Right forelimb (tissue), 1 donor: ENCODE data around the gene HTR4.

Experiments
- DNase-seq: peaks from one replicate; pipeline ENCODE4 v3.0.0-alpha.2; 2018

The HTR4 gene

DNA sequence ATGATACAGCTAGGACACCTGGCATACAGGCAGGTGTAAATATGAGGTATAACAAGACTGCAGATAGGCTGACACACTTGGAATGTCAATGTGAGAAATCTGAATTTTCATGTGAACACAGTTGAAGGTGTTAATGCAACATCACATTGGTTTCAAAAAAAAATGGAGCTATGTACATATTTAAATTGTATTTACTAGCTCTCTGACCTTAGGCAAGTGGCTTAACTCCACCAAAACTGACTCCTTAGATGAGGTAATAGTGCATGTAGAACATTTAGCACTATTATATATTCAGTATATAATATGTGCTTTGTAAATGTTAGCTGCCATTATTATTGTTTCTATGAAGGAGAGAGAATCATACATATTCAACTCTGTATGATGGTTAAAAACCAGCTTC is 48.0 kb downstream of the HTR4 start:
- DNase-seq, result no peak

DNA sequence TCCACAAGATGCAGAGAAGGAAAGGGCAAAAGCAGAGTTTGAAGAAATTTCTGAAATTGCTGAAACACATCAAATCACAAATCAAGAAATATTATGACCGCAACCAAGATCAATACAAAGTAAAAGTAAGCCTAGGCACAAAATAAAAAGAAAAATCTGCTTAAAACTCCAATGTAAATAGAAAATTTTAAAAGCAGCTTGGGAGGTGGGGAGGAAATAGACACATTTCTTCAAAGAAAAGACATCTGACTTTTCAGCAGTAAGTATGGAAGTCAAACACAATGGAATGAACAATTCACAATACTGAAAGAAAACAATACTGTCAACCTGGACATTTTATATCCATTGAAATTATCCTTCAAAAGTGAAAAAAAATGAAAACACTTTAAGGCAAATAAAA is 55.1 kb downstream of the HTR4 start:
- no peak for DNase-seq

DNA sequence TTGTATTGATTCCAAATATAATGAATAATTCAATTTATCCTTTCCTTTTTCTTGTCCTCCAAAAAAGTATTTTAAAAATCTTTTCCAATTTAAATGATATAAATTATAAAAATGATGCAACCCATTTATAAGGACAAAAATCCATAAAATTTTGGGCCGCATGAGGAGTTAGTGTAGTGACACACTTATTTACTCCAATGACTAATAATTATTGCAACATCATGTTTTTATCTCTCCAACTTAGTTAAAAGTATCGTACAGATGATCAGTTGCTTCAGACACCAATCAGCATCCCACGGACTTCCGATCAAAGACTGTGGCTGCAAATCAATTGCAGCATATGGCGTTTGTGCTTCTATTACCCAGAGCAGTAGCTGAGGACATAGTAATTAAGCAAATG is 58.6 kb downstream of the HTR4 start:
- DNase-seq, result no peak

DNA sequence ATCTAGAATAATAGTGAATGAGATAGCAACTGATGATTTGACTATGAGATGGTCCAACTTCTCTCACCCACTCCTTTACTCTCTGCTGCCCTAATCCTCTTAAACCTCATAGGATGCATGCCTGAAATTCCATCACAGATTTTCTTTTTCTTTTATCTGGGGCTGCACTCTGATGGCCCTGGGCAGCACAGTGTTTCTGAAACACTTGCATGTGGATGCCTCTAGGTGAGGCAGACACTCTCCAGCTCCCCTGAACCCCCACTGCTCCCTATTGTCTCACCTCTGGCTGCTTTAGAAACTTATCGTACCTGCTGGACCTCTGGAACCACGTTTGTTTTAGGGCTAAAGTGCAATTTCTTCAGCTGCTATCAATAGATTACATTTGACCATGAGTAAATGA is 67.5 kb downstream of the HTR4 start:
- no peak for DNase-seq

DNA sequence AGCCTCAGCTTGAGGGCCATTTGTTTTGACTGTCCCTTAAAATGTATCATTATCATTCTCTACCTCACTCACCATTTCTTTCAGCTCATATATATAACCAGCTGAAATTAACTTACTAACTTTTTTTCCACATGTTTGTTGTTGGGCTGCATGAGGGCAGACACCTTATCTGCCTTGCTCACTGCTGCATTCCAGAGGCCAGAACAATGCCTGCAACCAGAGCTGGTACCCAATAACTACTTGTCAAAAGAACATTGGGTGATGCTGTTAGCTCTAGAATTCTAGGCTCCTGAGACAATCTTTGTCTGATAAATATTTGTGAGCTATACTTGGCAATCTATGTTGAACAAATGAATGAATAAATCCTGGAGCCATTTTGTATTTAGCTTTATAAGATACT is 68.3 kb downstream of the HTR4 start:
- DNase-seq, result no peak

DNA sequence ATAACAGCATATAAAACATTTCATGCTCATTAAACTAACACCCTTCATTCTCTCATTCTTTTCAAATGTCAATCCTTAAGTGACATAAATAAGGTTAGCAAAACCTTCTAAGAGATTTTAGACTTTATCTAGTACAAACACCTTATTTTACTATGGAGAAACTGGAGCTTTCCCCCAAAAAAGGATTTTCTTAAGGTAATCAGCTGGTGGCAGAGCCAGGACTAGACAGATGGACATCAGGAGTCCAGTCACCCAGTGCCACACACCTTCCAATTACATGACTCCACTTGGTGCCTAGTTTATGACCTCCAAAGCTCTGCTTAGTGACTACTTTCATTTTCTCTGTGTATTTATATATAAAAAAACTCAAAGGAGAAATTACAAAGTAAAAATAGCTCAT is 70.2 kb downstream of the HTR4 start:
- DNase-seq, result no peak

DNA sequence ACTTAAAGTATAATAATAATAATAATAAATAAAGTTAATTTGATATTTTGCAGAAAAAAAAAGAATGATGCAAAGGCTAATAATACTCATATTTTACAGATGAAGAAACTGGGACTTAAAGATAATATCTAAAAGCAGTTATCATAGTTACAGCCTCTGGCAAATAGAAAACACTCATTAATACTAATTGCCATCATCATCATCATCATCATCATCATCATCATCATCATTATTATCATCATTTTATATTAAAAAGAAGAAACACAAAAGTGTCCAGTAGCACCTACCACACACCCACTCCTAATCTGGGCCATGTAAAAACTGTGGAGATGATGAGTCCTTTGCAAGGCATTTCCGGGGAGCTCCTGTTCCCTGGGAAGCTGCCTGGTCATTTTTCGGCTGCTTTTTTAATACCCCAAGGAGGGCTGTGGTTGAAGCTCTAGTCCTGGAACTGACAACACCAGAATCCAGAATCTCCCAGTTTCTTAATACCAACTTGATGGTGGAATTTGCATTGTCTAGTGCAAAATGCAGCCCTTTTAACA is 70.8 kb downstream of the HTR4 start:
- DNase-seq, result no peak

DNA sequence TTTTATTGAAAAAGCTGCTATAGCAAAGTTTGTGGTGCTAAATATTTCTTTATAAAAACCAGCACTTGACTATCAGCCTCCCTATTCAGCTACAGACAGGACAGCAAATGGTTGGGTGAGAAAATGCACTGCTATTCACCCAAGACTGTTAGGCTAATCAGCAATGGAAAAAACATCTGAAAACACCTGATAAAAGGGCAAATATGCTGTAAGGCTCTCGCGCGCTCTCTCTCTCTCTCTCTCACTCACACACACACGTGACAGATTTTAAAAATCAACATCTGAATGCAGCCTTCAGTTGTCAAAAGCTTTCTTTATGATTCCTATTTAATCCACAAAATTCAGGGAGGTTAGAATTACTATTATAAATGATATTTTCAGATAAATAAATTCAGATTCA is 80.2 kb downstream of the HTR4 start:
- DNase-seq, result no peak

DNA sequence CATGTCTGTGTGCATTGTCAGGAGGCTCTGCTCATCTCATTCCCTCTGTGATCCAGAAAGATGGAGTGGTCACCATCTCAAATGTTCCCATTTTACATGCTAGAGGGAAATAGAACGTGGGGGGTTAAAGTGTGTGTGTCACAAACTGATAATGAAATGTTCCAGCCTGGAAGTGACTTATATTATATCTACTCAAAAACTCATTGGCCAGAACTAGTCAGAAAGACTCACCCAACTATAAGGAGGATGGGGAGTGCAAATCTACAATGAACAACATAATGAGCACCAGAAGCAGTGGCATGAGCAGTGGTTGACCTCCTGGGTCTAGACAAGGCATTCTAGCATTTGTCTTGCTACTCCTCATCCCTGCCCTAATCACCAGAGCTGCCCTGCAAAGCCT is 81.0 kb downstream of the HTR4 start:
- DNase-seq, result no peak

DNA sequence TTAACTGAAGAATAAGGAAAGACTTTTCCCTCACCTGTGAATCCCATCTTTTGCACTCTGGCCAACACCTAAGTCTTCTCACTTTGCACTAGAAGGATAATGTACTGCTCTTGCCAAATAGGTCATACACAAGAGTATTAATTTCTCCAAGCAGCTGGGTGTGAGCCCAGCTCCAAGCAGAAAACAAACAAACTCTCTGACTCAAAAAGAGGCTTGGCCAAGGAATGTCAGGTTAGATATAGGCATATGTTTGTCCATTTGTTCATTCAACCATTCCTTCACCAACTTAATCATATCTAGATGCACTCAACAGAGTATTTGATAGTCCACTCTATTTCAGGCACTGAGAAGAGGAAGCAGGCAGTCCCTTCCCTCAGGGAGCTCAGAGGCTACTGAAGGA is 84.4 kb downstream of the HTR4 start:
- DNase-seq, result no peak

DNA sequence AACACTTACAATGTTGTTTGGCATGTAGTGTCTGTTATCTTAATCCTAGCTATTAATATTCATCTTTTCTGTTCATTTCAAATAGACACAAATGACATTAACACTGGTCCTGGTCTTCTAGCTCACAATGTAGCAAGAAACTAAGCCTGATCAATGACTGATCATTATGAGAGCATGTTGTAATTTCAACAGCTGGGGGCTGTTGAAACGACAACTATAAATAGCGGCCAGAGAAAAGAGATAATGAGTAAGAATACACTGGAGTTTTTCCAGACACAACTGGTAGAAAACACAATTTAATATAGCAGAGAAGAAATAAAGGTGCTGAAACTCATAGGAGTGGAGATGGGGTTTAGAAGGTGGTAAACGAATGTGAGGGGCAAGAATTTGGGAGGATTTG is 89.2 kb downstream of the HTR4 start:
- DNase-seq, result no peak

DNA sequence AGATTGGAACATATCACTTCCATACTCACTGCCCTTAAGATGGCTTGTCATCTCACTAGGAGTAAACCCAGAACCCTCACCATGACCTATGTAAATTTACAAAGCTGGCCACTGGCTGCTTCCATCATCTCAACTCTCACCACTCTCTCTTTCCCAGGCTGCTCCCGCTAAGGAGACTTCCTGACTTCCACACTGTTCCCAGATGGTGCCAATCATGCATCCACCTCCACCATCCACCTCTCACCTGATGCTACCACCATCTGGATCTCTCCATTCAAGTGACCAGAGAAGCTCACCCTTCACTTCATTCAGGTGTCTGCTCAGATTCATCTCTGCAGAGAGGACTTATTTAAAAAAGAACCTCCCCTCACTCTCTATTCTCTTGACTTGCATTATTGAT is 91.3 kb downstream of the HTR4 start:
- DNase-seq, result no peak

DNA sequence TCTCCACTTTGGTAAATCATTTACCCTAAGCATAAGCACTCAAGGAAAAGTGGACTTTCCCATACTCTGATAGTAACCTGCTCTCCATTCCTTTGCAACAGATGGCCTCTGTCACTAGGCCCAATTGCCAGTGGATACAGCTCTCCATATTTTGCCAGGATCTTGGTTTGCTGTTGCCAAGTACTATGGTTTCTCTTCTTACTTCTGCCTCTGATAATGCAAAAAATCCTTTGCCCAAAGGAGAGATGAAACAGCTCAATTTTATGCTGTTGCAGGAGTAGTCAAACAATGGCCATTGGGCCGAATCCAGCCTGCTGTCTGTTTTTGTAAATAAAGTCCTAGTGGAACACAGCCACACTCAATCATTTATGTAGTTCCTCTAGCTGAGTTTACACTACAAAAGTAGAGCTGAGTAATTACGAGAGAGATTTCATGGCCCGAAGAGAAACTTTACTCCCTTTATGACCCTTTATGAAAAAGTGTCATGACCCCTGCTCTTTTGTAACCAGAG is 92.5 kb downstream of the HTR4 start:
- no peak for DNase-seq

DNA sequence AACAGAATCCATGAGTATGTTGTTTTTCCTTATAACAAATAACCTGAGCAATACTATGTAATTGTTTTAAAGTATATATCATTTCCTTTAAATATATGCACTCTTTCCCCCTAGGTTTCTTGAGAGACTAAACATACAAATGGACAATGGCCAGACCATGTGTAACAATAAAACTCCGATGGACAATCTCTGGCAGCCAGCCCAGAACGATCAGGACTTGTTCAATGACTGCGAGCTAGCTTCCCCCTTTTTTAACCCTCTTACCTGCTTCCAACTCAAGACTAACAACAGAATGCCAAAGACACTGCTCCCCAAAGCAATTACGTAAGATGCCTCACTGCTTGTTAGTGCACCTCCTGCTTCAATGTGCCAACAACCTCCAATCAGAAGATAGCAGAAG is 94.9 kb downstream of the HTR4 start:
- peak; percentile 45 for DNase-seq

DNA sequence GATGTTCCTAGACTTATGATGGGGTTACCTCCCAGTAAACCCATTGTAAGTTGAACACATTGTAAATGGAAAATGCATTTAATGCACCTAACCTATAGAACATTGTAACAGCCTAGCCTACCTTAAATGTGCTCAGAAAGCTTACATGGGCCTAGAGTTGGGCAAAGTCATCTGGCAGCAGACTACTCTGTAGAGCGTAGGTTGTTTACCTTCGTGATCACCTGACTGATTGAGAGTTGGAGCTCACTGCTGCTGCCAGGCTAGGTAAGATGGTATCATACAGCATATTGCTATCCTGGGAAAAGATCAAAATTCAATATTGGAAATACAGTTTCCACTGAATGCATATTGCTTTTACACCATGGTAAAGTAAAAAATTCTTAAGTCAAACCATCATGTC is 95.4 kb downstream of the HTR4 start:
- no peak for DNase-seq

DNA sequence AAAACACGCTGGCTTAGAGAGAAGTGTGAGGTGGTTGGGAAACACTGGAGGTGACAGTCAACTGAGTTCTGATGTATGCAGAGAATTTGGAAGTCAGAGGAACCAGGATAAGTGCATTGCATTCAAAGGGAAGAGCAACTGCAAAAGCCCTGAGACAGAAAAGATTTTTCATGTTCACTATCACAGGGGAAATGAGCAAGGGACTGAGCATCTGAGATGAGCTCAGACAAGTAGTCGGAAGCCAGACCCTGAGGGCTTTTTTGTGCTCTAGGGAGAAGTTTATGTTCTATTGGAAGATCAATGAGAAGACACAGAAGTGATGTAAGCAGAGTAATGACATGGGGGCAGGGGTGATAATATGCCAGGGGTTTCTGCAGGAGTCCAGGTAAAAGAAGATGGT is 97.5 kb downstream of the HTR4 start:
- DNase-seq, result no peak

DNA sequence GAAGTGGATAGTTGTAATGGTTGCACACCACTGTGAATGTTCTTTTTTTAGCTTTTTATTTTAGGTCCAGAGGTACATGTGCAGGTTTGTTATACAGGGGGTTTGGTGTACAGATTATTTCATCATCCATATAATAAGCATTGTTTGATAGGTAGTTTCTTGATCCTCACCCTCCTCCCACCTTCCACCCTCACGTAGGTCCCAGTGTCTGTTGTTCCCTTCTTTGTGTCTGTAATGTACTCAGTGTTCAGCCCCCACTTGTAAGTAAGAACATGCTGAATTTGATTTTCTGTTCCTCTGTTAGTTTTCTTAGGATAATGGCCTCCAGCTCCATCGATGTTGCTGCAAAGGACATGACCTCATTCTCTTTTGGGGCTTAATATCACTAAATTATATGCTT is 99.7 kb downstream of the HTR4 start:
- DNase-seq, result no peak

DNA sequence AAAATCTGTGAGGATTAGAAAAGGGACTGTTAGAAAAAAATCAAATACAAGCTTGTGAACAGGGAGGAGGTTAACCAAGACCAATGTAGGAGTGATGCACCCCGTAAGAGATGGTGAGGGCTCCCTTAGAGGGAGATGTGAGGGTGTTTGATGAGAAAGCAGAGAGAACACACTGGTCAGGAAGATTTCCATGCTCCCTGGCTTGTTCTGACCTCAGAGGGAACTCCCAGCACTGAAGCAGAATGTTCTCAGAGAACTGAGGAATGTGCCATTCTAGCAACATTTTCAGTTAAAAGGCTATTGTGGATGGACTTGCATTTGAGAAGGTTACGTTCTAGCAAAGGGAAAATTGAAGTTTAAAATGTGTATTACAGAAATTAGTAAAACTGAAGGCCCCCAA is 110.6 kb downstream of the HTR4 start:
- DNase-seq, result no peak

DNA sequence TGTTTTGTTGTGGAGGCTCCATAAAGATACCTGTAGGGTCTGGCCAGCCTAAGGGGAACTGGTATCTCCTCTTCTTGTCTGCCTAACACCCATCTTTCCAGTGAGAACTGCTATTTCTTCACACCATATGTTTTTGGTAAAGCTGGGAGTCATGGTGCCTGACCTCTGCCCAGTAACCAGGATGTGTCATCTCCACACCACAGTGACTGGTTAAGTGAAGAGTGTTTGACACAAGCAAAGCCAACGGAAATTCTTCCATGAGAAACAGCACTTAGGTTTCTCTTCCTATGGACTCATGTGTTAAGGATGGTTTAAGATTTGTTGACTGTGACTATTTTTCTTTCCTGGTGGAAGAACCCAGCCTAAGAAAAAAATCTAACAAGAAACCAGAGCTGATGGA is 111.5 kb downstream of the HTR4 start:
- no peak for DNase-seq

DNA sequence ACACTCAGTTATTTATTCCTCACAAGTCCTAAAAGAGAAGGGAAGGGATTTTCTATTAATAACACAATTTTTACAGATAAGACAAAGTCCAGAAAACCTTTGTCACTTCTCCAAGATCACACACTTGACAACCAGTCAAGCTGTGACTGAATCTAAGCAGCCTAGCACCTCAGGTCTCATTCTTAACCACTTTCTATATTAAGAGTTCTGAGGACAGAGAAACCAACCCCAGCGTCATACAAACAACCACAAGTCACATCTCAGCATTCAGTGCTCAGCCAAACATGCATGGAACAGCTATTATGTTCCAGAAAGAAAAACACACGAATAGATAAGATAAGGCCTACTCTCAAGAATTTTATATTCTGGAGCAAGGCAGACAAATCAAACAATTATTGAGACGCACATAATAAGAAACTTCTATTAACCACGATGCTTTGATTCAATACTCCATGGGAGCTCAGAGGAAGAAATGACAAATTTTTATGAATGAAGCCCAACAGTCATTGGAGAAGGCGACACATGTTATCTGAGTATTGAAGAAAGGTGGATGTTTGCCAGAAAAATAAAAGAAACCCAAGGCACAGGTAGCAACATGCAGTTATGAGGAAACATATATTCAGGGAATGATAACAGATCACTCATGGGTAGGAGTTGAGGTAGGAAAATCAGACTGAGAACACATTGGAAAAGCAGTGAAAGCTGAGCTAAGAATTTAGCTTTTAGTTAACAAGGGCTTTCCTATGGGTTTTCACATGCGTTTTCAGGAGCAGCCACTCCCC is 113.1 kb downstream of the HTR4 start:
- no peak for DNase-seq

DNA sequence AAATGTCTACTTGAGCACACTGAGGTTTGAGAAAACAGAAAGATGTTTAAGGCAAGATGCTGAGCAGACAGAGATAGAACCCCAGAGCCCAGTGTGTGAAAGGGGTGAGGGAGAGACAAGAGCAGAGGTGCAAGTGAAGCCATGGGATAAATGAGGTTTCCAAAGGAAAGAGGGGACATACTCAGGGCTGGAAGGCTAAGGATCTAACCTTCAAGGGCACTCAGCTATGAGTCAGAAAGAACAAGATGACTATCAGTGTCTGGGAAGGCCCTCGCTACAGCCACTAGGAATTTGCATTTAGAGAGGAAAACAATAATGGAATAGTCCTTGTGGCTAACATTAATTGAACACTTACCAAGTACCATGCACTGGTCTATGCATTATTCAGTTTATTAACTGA is 113.7 kb downstream of the HTR4 start:
- no peak for DNase-seq

DNA sequence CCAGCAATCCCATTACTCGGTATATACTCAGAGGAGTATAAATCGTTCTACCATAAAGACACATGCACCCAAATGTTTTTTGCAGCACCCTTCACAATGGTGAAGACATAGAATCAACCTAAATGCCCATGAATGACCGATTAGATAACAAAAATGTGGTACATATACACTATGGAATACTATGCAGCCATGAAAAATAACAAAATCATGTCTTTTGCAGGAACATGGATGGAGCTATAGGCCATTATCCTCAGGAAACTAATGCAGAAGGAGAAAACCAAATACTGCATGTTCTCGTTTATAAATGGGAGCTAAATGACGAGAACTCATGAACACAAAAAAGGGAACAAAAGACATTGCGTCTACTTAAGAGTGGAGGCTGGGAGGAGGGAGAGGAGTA is 114.5 kb downstream of the HTR4 start:
- no peak for DNase-seq

DNA sequence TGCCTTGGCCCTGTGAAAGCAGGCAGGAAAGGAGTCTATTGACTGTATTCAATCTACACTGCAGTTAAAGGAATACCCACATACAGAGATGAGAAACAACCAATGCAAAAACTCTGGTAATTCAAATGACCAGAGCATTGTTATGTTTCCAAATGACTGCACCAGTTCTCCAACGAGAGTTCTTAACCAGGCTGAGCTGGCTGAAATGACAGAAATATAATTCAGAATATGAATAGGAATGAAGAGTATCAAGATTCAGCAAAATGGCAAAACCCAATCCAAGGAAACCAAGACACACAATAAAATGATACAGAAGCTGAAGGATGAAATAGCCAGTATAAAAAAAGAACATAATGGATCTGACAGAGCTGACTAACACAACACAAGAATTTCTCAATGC is 119.1 kb downstream of the HTR4 start:
- DNase-seq, result no peak

DNA sequence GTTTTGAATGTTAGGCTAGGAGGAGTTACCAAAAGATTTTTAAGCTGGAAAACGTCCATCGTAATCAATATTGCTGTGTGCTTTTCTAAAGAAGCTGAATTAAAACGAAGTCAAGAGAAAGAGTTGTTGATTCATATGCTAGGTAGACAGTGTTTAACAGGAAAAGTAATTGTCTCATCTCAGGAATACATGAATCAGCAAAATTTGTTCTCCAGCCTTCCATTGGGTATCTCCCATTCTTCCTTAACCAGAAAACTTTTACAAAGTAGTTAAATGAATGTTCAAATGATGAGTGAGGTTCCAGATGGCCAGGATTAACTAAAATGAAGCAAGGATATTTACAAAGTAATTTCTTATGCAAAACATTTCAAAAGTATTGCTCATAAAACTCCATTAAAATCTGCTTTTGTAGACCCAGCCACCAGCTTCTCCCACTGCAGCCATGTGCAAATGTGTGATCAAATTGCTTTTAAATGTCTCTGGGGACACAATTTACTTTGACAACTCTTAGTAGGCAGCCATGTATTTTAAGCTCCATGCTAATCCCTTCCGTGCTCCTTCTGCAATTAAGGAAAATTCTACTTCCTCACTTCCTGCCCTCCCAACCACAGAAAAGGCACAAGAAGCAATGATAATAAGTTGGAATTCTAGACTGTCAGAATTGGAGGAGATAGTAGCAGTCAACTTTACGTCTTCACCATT is 121.2 kb downstream of the HTR4 start:
- no peak for DNase-seq
